ENCODE data around the gene NXPE1.

The NXPE1 gene

DNA sequence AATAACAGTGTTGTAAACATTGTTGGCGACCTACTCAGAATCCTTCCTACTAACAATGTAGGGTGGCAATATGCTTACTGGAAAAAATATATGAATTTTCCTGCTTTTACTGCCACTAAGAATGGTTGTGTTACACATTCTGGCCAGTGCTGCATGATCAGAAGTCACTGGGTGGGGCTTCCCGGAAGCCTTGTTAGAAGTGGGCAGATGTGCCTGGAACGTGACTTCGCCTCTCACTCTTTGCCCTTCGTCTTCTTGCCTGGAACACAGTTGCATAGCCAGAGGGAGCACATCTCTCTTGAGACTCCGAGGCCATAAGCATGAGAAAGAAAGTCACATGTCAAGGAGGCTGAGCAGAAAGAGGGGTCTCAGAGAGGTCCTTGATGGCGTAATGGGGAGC is 48.6 kb downstream of the NXPE1 start:
- no peak for DNase-seq (ENCODE audit: extremely low read depth, insufficient read length)
- Histone ChIP-seq H3K36me3 (ENCODE audit: control insufficient read depth, insufficient read depth, low read length) (no peaks in the 10 kb centered on the region), H3K27me3 (replicated peaks; ENCODE audit: control insufficient read depth, insufficient read depth, low read length) (peaks cover 1% of the 10 kb centered on the region; the same call in 1 of the 2 replicates), H3K4me3 (replicated peaks; ENCODE audit: low read depth, low read length) (no peak overlapping the region)
- no peak for TF ChIP-seq CTCF (IDR thresholded peaks at IDR 0.05; ENCODE audit: insufficient read depth, low read length, poor library complexity, severe bottlenecking)

DNA sequence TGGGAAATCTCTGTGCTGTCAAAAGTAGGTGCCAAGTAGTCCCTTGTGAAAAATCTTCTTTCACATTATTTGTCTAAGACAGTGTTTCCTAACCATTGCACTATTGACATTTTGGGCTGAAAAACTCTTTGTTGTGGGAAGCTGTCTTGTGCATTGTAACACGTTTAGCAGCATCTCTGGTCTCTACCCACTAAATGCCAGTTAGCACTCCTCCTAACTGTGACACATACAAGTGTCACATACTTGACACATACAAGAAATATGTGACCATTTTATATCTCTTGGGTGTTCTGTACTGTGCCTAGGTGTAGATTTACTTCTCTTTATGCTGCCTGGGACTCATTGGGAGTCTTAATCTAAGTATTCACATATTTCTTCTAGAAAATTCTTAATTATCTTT is 57.8 kb downstream of the NXPE1 start:
- DNase-seq (ENCODE audit: extremely low read depth, insufficient read length) = no peak
- Histone ChIP-seq H3K27me3 (replicated peaks; ENCODE audit: control insufficient read depth, insufficient read depth, low read length) (no peaks in the 10 kb centered on the region; the same call in 1 of the 2 replicates), H3K36me3 (ENCODE audit: control insufficient read depth, insufficient read depth, low read length) (no peaks in the 10 kb centered on the region), H3K4me3 (replicated peaks; ENCODE audit: low read depth, low read length) (no peak overlapping the region)
- TF ChIP-seq CTCF (IDR thresholded peaks at IDR 0.05; ENCODE audit: insufficient read depth, low read length, poor library complexity, severe bottlenecking) = no peak

DNA sequence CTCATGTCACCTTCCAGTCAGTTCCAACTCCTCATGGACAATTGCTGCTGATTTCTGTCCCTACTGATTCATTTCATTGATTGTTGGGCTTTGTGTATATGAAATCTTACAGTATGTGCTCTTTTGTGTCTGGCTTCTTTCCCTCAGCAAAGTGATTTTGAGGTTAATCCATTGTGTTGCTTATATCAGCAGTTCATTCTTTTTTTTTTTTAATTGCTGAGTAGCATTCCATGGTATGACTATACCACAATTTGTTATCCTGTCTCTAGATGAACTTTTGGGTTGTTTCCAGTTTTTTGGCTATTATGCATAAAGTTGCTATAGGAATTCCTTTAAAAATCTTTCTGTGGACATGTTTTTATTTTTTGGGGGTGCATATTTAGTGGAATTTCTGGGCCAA is 59.9 kb downstream of the NXPE1 start:
- no peak for TF ChIP-seq CTCF (IDR thresholded peaks at IDR 0.05; ENCODE audit: insufficient read depth, low read length, poor library complexity, severe bottlenecking)
- no peaks in the 10 kb centered on the region for H3K36me3 ChIP-seq (ENCODE audit: control insufficient read depth, insufficient read depth, low read length)
- H3K27me3 ChIP-seq (replicated peaks; ENCODE audit: control insufficient read depth, insufficient read depth, low read length) = no peaks in the 10 kb centered on the region; the same call in 1 of the 2 replicates
- H3K4me3 ChIP-seq (replicated peaks; ENCODE audit: low read depth, low read length) = no peak overlapping the region
- DNase-seq (ENCODE audit: extremely low read depth, insufficient read length) = no peak

- Histone ChIP-seq H3K27me3 (replicated peaks; ENCODE audit: control insufficient read depth, insufficient read depth, low read length) (no peaks in the 10 kb centered on the region), H3K4me3 (replicated peaks; ENCODE audit: low read depth, low read length) (no peak overlapping the region), H3K36me3 (ENCODE audit: control insufficient read depth, insufficient read depth, low read length) (no peaks in the 10 kb centered on the region)
- DNase-seq (ENCODE audit: extremely low read depth, insufficient read length) = no peak
- TF ChIP-seq CTCF (IDR thresholded peaks at IDR 0.05; ENCODE audit: insufficient read depth, low read length, poor library complexity, severe bottlenecking) = no peak
These were observed 62.8 kb downstream of the NXPE1 start for GRCh38 chr11:114496915-114497314.

DNA sequence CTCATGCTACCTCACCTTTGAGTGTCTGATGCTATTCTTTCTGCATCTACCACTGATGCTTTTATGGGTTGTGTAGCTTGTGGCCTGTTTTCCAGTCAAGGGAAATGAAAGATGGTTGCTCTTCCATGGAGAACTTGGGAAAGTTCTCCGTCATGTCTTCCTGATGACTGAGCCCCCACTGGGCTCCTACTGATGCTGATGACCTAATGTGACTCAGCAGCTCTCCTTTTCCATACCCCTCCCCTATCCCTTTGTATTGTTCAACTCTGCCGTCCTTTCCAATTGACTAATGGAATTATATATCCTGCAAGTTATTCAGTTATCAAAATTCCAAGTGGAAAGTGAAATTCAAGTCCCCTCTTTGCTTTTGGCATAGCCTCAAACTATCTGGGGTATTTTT is 75.8 kb downstream of the NXPE1 start:
- DNase-seq (ENCODE audit: extremely low read depth, insufficient read length) = no peak

More for the DNA sequence above, 75.8 kb downstream of the NXPE1 start:
- TF ChIP-seq CTCF (IDR thresholded peaks at IDR 0.05; ENCODE audit: insufficient read depth, low read length, poor library complexity, severe bottlenecking) = no peak
- Histone ChIP-seq H3K27me3 (replicated peaks; ENCODE audit: control insufficient read depth, insufficient read depth, low read length) (peaks cover 1% of the 10 kb centered on the region; the same call in 1 of the 2 replicates), H3K36me3 (ENCODE audit: control insufficient read depth, insufficient read depth, low read length) (no peaks in the 10 kb centered on the region), H3K4me3 (replicated peaks; ENCODE audit: low read depth, low read length) (no peak overlapping the region)

Measured in GM06990 (cell line).